NCI-H82 (cell line): Measurements from ENCODE around the gene ACER2.
"Not testable (repeated sequence)": the region's sequence is repeated elsewhere in the genome, so short reads cannot be mapped to it uniquely, and the experiment has no call there.

Source experiments
- DNase-seq: peaks from one replicate; lab custom pipeline; 2025; lab: John Stamatoyannopoulos, UW

The ACER2 gene

DNA sequence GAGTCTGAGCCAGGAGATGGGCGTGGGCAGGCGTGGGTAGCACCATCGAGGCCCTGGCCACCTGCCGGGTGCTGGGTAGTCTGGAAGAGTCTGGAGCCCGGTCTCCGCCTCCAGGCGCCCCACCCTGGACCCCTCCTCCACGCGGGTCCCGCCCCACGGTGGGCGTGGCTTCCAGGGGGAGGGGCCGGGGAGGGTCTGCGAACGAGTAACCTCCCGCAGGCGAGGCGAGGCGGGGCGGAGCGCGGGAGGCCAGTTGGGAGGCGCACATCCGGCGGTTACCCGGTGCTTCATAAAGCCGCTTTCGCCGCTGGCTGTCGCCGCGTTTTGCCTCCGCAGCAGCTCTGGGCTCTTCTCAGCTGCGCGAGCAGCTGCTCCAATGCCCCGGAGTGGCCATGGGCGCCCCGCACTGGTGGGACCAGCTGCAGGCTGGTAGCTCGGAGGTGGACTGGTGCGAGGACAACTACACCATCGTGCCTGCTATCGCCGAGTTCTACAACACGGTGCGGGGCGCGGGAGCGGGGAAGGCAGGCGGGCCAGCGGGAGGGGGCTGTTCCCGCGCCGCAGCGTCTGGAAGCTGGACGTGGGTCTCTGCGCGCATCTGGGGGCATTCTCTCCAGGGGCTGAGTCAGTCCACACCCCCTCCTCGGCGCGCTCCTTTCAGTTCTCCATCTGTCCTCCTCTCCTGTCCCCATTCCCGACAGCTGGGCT, at the start of gene ACER2:
ACER2 (plus strand) TSS at position 317 of the 708 bp plus-strand sequence; CDS start at position 393, 76 bp downstream.
- DNase-seq: peak; percentile 95

GRCh38 chr9:19369107-19369506, 39.7 kb upstream of the ACER2 start:
- DNase-seq: no peak

DNA sequence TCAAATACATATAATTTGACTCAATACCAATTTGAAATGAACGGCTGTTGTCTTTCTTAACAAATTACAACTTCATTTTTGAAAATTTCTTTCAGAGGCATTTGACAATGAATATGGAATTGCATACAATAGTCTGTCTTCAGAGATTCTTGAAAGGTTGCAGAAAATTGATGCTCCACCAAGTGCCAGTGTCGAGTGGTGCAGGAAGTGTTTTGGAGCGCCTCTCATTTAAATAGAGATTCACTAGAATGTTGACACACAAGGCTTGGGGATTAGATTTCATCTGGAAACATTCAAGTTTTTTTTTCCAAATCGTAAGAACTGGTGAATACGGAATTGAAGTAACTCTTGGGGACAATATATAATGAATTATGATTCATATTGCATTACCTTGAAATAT, 36.9 kb upstream of the ACER2 start:
- DNase-seq: peak; percentile 41

GRCh38 chr9:19372567-19372966, 36.2 kb upstream of the ACER2 start:
- no peak for DNase-seq

DNA sequence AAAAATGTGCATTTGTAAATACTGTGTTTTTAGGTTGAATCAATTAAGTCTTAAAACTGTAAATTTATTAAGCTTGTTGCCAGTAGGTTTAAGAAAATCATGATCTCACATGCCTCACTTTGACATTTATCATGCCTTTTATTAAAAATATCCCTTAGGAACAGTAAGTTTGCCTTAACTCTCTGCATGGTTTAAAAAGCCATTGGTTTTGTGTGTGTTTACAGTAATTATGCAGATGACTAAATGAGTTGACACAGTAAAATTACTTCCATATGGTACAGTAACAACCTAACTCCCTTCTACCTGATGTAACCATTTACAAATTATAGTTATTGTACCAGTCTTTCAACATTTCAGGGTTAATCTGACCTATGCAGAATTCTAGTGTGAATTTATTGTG, 35.3 kb upstream of the ACER2 start:
- DNase-seq: no peak

DNA sequence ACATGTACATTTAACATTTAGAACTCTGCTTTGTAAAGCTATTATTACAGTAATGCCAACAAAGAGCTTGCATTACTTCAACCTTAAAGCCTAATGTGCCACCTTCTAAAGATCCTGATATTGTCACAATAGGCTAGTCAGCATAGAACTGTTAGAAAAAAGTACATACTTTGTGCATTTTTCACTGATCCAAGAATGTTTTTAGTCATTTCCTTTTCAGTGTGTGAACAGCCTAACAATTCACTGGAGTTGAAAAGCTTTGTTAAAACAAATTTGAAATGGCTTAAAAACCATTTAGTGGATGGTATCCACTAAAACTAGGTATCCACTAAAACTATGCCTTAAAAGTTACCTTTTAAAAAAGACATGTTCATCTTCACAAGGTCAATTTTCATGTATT, 33.3 kb upstream of the ACER2 start:
- no peak for DNase-seq

GRCh38 chr9:19376931-19377330, 31.9 kb upstream of the ACER2 start:
- DNase-seq: no peak

DNA sequence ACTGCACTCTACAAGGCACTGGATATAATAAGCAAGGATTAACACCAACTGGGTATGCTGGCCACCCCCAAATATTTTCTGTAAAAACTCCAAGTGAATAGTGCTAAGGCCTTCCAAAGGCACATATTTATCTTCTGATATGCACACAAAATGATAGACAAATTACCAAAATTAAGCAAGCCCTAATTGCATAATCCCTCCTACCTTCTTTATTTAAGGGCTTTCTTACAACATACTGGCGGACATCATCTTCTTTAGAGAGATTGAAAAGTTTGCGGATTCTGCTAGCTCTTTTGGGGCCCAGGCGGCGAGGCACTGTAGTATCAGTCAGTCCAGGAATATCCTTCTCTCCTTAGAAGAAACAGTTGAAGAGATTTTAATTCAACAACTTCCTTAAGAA, 30.6 kb upstream of the ACER2 start:
- DNase-seq: no peak

DNA sequence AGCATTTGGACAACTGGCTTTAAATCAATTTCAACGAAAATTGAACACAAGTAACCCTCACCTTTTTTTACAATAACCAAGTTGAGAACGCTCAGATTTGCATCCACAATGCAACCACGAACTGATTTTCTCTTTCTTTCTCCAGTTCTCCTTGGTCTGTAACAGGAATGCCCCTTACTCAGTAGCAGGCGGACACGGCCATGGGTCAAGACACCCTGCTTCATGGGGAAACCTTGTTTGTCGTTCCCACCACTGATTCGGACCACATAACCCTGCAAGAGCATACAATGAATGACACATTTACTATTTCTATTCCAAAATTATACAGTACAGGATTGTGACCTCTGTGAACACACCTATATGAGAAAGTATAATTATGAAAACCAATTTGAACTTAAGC, 30.2 kb upstream of the ACER2 start:
- DNase-seq: no peak

GRCh38 chr9:19379283-19379682, 29.5 kb upstream of the ACER2 start:
- DNase-seq: peak; percentile 20

- DNase-seq: peak; percentile 54
Measured at GRCh38 chr9:19379697-19380046, 29.1 kb upstream of the ACER2 start.

GRCh38 chr9:19380826-19381075, 28.1 kb upstream of the ACER2 start:
- DNase-seq: peak; percentile 30

DNA sequence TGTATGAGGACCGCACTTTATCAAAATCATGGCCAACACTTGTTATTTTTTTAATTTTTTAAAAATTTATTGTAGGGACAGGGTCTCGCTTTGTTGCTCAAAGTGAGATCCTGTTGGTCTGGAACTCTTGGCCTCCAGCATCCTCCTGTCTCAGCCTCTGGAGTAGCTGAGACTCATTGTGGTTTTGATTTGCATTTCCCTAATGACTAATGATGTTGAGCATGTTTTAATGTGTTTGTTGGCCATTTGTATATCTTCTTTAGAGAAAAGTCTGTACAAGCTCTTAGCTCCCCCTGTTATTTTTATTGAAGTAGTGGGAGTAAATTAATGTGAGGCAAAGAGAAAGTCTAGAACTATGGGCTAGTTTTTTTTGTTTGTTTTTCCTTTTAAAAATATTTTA, 27.2 kb upstream of the ACER2 start:
- no peak for DNase-seq

DNA sequence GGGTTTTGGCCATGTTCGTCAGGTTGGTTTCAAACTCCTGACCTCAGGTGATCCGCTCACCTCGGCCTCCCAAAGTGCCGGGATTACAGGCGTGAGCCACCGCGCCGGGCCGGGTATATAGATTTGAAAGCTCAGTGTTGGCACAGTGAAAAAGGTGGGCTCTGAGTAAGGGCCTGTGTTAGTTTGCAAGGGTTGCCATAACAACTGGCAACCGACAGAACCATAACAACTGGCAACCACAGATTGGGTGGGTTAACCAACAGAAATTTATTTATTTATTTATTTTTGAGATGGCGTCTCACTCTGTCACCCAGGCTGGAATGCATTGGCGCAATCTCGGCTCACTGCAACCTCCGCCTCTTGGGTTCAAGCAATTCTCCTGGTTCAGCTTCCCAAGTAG, 23.6 kb upstream of the ACER2 start:
- DNase-seq: peak; percentile 31

- peak; percentile 97 for DNase-seq
Measured at GRCh38 chr9:19385786-19386501, 22.9 kb upstream of the ACER2 start.

- no peak for DNase-seq
Measured at GRCh38 chr9:19386502-19387044, 22.2 kb upstream of the ACER2 start.

DNA sequence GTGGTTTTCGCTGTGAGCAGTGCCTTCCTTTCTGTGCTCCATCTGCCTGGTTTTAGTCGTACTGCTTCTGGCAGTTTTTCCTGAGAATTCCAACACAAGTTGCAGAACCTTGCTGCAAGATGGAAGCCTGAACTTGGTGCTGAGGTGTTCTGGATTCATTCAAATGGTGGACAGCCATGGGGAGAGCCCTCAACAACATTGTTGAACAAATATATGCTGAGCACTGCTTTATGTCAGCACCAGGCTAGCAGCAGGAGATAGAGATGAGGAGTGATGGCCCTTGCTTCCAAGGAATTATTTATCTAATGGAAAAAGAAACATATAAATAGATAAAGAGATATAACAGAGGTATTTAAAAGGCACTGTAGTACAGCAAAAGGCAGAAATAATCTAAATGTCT, 21.5 kb upstream of the ACER2 start:
- DNase-seq: peak; percentile 4

DNA sequence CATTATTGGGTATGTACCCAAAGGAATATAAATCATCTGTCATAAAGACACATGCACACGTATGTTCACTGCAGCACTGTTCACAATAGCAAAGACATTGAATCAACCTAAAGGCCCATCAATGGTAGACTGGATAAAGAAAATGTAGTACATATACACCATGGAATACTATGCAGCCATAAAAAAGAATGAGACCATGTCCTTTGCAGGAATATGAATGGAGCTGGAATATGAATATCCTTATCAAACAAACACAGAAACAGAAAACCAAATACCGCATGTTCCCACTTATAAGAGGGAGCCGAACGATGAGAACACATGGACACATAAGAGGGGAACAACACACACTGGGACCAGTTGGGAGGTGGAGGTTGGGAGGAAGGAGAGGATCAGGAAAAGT, 19.3 kb upstream of the ACER2 start:
- not testable (repeated sequence) for DNase-seq

- DNase-seq: no peak
Measured at GRCh38 chr9:19397845-19398244, 11.0 kb upstream of the ACER2 start.

DNA sequence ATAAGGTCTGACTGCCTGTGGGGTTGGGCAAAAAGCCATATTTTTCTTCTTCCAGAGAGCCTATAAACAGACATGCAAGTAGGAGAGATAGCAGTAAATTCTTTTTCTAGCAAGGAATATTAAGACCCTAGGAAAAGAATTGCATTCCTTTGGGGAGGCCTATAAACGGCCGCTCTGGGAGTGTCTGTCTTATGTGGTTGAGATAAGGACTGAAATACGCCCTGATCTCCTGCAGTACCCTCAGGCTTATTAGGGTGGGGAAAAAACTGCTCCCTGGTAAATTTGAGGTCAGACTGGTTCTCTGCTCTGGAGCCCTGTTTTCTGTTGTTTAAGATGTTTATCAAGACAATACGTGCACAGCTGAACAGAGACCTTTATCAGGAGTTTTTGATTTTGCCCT, 5.6 kb upstream of the ACER2 start:
- DNase-seq: not testable (repeated sequence)

- DNase-seq: no peak
Measured at GRCh38 chr9:19404283-19405075, 4.3 kb upstream of the ACER2 start.

DNA sequence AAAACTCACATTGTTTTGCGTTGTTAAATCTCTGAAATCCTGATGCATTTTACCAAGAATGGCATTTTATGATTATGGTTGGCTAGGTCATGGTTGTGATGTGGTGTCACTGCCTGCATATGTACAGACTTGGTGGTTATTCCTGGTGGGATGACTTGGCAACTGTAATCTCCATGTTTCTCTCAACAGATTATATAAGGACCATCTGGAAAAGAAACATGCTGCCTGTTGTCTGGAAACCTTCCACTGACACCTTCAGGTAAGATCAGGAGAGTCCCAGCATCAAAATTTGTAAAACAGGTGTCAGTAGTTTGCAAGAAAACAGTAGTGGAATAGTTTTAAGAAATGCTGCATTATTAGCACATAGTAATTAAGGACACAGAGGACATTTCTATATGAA, 3.0 kb upstream of the ACER2 start:
- DNase-seq: peak; percentile 64

DNA sequence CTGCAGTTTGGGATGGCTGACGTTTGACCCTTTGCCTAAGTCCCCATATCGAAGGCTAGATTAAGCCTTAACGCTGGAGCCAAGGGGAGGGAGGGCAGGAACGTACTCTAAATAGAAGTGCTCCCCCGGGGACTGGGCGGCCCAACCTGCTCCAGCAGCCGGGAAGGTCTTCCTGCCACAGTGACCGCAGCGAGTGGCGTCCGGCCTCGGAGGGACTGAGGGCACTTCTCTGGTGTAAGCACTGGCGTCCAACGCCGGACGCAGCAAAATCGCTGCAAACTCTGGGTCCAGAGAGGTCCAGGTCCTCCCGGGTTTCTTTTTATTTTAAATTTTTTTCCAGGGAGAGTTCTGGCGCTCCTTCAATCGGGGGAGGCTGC, 505 bp upstream of the ACER2 start:
- DNase-seq: no peak
